GM21723 (cell line): ENCODE data around the gene ETS2.
A peak's percentile ranks its signal among the peaks of the same experiment; 100 is the strongest.
"Not testable (repeated sequence)": the region's sequence is repeated elsewhere in the genome, so short reads cannot be mapped to it uniquely, and the experiment has no call there.

Source experiments
- ATAC-seq: cut with Tn5 transposase; IDR thresholded peaks from one replicate; pipeline ENCODE4 v1.9.1; 2021; ENCODE audit warnings: mild to moderate bottlenecking, moderate library complexity; ENCODE audit not compliant: unreplicated experiment

The ETS2 gene

GRCh38 chr21:38816400-38816977, 10.8 kb downstream of the ETS2 start:
- no peak for ATAC-seq

- ATAC-seq, result no peak
Measured at GRCh38 chr21:38817371-38818324, 11.9 kb downstream of the ETS2 start.

DNA sequence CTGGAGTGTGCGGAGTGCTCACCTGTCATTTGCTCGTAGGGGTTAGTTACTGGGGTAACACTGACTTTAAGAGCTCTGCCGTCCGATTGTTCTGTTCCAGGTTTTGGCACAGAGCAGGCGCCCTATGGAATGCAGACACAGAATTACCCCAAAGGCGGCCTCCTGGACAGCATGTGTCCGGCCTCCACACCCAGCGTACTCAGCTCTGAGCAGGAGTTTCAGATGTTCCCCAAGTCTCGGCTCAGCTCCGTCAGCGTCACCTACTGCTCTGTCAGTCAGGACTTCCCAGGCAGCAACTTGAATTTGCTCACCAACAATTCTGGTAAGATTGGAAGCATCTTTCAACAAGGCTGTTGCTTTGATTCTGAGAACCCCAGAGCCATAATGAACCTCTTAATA, 12.6 kb downstream of the ETS2 start:
- no peak for ATAC-seq

DNA sequence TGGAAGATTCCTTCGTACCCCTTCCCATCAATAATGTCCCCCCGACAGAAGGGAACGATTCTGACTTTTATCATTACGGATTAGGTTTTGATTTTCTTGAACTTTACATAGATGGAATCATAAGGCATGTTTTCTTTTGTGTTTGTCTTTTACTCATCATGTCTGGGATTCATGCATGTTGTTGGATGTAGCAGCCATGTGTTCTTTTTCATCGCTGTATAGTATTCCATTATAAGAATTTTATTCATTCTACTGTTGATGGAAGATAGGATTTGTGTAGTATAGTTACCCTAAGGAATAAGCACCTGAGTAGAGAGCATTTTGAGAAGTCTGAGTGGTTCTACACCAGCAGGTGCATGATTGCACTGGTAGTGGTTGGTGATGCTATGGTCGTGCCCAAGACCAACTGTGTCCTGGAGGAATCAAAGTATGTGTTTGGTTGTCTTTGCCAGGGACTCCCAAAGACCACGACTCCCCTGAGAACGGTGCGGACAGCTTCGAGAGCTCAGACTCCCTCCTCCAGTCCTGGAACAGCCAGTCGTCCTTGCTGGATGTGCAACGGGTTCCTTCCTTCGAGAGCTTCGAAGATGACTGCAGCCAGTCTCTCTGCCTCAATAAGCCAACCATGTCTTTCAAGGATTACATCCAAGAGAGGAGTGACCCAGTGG, 13.5 kb downstream of the ETS2 start:
- no peak for ATAC-seq

DNA sequence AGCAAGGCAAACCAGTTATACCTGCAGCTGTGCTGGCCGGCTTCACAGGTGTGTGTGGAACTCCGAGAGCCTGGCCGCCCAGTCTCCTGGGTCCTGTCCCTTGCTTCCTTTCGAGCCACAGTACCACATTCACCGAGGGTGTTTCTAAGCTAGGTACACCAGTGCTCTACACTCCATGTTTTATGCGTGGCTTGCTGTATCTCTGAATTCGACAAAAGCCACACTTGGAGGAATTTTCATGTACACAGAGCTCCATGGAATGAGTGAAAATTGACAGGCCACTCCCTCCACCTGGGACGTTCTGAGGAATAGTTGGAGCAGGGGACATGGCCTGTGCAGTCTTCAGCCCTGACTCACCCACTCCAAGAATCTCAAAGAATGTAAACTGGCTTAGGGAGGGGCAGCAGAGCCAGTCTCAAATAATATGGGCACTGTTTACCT, 14.0 kb downstream of the ETS2 start:
- ATAC-seq, result no peak

- no peak for ATAC-seq
Measured at GRCh38 chr21:38820471-38821239, 14.9 kb downstream of the ETS2 start.

- ATAC-seq, result no peak
Measured at GRCh38 chr21:38821248-38821647, 15.5 kb downstream of the ETS2 start.

- no peak for ATAC-seq
Measured at GRCh38 chr21:38821959-38822682, 16.4 kb downstream of the ETS2 start.

DNA sequence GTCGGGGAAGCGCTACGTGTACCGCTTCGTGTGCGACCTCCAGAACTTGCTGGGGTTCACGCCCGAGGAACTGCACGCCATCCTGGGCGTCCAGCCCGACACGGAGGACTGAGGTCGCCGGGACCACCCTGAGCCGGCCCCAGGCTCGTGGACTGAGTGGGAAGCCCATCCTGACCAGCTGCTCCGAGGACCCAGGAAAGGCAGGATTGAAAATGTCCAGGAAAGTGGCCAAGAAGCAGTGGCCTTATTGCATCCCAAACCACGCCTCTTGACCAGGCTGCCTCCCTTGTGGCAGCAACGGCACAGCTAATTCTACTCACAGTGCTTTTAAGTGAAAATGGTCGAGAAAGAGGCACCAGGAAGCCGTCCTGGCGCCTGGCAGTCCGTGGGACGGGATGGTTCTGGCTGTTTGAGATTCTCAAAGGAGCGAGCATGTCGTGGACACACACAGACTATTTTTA, 17.1 kb downstream of the ETS2 start:
- ATAC-seq, result no peak

GRCh38 chr21:38823737-38824123, 18.0 kb downstream of the ETS2 start:
- no peak for ATAC-seq

- no peak for ATAC-seq
Measured at GRCh38 chr21:38824124-38824822, 18.5 kb downstream of the ETS2 start.

- no peak for ATAC-seq
Measured at GRCh38 chr21:38825269-38825668, 19.5 kb downstream of the ETS2 start.

DNA sequence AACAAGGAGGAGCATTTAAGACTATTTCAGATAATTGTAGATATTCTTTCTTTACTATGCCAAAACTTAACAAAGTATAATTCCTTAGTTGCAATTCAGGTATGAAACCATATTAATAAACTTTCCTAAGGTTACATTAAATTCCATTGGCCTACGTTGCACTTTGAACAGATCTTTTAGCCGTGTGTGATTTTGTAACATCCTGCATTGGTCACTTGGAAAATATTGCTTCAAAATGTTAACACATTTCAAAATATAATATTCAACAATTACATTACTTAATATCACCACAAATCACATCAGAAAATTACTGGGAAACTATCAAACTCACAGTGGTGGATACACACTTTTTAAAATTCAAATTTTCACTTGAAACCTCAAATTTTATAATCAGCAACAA, 20.2 kb downstream of the ETS2 start:
- ATAC-seq, result no peak

- not testable (repeated sequence) for ATAC-seq
Measured at GRCh38 chr21:38828111-38828510, 22.4 kb downstream of the ETS2 start.

GRCh38 chr21:38830671-38831525, 25.2 kb downstream of the ETS2 start:
- peak; percentile 91 for ATAC-seq

- peak; percentile 94 for ATAC-seq
Measured at GRCh38 chr21:38831526-38832467, 26.1 kb downstream of the ETS2 start.

DNA sequence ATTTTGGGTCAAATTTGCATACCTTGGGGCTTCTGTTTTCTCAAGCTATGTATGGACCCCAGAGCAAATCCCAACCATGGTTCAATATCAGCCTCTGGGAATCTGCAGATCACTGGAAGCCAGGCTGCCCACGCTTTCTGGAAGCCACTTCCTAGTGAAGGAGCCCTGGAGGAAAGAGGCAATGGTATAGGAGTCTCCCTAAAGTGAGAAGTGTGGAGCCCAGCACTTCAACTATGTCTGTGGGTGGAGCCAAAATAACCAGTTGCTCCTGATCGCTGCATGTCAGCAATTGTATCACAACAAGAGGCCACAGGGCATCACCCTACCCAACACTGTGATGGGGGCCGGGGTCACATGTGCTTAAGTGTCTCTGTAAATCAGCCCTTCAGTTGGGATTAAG, 26.9 kb downstream of the ETS2 start:
- no peak for ATAC-seq

DNA sequence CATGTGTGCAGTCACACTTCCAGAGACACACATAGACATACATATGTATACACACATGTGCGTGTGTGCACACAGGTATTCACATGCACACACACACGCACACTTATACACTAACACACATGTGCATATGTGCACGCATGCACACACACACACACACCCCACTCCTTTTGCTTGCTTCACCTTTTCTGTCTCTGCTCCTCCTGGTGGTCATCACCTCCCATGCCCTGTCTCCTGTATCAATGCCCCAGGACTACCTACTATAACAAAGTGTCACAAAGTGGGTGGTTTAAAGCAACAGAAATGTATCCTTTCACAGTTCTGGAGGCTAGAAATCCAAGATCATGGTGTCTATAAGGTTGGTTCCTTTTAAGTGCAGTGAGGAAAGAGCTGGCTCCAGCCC, 27.4 kb downstream of the ETS2 start:
- ATAC-seq, result no peak
